PC-3 (cell line): ENCODE results near the gene ZNF138.

Experiments used
- CTCF ChIP-seq: fragments of 300-600 bp; sonication (generic); conservative IDR thresholded peaks from 2 replicates; pipeline ENCODE4 v1.5.1; 2017; ENCODE audit warnings: antibody characterized with exemption, low read depth, mild to moderate bottlenecking, low read length
- EZH2 ChIP-seq: fragments of 300-600 bp; sonication (generic); IDR thresholded peaks from one replicate; pipeline ENCODE4 v1.6.1; 2017; ENCODE audit warnings: antibody characterized with exemption, mild to moderate bottlenecking, low read length; ENCODE audit not compliant: unreplicated experiment

DNA sequence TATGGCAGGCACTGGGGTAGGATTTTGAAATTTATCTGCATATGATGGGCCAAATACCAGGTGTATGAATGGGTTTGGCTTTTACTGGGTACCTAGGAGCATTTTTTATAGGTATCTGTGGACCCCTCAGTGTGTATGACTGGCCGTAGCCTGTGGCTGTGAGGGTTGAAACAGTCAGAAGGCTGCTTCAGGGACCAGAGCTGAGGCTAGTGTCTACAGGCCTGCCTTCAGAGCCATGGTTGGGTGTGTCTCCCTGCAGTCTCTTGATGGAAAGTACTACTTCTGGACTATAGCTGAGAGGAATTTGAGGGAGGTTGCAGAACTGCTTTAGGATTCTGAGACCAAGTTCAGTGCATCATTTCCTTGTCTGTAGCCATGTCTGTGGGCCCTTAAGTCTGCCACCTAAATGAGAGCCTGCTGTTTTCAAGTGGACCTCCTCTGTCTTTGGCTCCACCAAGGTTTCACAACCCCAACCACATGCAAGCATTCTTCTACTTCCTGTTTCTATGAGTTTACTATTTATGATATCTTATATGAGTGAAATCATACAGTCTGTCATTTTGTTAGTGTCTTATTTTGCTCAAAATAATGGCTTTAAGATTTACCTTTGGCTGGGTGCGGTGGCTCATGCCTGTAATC is 19.9 kb upstream of the ZNF138 start:
- TF ChIP-seq CTCF = no peak
- no peak for TF ChIP-seq EZH2
